Neutrophil (primary cell): Measurements from ENCODE around the gene NDRG3.
"Not testable (repeated sequence)": the region's sequence is repeated elsewhere in the genome, so short reads cannot be mapped to it uniquely, and the experiment has no call there.

ENCODE experiments used
- H3K27ac ChIP-seq: fragments of 200-600 bp; sonication (generic); 2 replicates; pipeline ENCODE4 v1.5.1; 2016; ENCODE audit warnings: mild to moderate bottlenecking, moderate library complexity
- H3K27me3 ChIP-seq: fragments of 200-600 bp; sonication (generic); 2 replicates; pipeline ENCODE4 v1.6.0; 2016; ENCODE audit warnings: mild to moderate bottlenecking
- H3K36me3 ChIP-seq: fragments of 200-600 bp; sonication (generic); 2 replicates; pipeline ENCODE4 v1.5.1; 2017
- H3K4me1 ChIP-seq, 2 experiments: fragments of 200-600 bp in 1 of 2; sonication (generic) in 1 of 2; 1 replicate in 1 of 2; 2 replicates in 1 of 2; pipeline versions ENCODE4 v1.5.1 to v1.6.1; 2013 to 2016; ENCODE audit warnings: low read depth in 1 of 2, low read length in 1 of 2, mild to moderate bottlenecking in 1 of 2, moderate library complexity in 1 of 2; ENCODE audit not compliant: control insufficient read depth in 1 of 2, insufficient read depth in 1 of 2
- H3K4me3 ChIP-seq, 2 experiments: fragments of 200-600 bp in 1 of 2; sonication (generic) in 1 of 2; 1 replicate in 1 of 2; 2 replicates in 1 of 2; pipeline ENCODE4 v1.5.1; 2013 to 2016; ENCODE audit warnings: low read depth in 1 of 2, low read length in 1 of 2, mild to moderate bottlenecking in 1 of 2, moderate library complexity in 1 of 2
- H3K9me3 ChIP-seq: fragments of 200-600 bp; sonication (generic); 2 replicates; pipeline ENCODE4 v1.5.1; 2016
- CTCF ChIP-seq: fragments of 200-600 bp; sonication (generic); IDR thresholded peaks from 2 replicates; pipeline ENCODE4 v1.5.1; 2016; ENCODE audit warnings: antibody characterized with exemption

The NDRG3 gene

GRCh38 chr20:36717657-36718056 is 28.2 kb downstream of the NDRG3 start:
- Histone ChIP-seq H3K36me3 (no peaks in the 10 kb centered on the region), H3K27ac (no peak overlapping the region), H3K4me3 (no peak overlapping the region), H3K27me3 (no peaks in the 10 kb centered on the region), H3K9me3 (no peaks in the 10 kb centered on the region), H3K4me1 (no peaks in the 10 kb centered on the region)
- no peak for TF ChIP-seq CTCF

DNA sequence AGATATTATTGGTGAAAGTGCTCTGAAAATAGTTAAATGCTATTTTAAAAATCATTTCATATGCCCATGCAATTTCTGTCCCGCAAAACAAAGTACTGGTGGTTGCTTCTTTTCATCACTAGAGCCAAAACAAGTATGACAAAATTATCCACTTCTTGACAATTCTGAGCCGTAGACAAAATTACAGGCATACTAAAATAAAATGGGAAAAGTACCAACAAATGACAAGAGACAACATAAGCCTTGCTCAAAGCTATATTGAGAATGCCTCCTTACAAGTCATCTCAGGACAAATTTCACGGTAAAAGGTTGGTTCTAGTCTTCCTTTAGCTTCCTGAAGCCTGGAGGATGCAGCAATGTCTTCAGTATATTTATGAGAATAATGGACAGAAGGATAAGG is 28.9 kb downstream of the NDRG3 start:
- H3K4me3 ChIP-seq: no peak overlapping the region
- no peak overlapping the region for H3K27ac ChIP-seq
- no peak for TF ChIP-seq CTCF
- no peaks in the 10 kb centered on the region for H3K9me3 ChIP-seq
- H3K4me1 ChIP-seq: no peaks in the 10 kb centered on the region
- H3K36me3 ChIP-seq: no peaks in the 10 kb centered on the region
- H3K27me3 ChIP-seq: no peaks in the 10 kb centered on the region

DNA sequence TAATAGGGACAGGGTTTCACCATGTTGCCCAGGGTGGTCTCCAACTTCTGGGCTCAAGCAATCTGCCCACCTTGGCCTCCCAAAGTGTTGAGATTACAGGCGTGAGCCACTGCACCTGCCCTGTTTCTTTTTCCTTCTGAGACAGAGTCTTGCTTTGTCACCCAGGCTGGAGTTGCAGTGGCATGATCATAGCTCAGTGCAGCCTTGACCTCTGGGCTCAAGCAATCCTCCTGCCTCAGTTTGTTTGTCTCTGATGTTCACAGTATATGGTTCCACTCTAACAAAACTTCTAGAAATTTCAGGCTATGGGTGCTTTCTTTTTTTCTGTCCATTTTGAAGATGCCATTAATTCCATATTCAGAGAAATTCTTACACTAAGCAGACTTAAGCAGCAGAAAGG is 33.1 kb downstream of the NDRG3 start:
- Histone ChIP-seq H3K36me3 (no peaks in the 10 kb centered on the region), H3K4me1 (no peaks in the 10 kb centered on the region), H3K27ac (no peak overlapping the region), H3K27me3 (no peaks in the 10 kb centered on the region), H3K9me3 (no peaks in the 10 kb centered on the region), H3K4me3 (no peak overlapping the region)
- no peak for TF ChIP-seq CTCF

DNA sequence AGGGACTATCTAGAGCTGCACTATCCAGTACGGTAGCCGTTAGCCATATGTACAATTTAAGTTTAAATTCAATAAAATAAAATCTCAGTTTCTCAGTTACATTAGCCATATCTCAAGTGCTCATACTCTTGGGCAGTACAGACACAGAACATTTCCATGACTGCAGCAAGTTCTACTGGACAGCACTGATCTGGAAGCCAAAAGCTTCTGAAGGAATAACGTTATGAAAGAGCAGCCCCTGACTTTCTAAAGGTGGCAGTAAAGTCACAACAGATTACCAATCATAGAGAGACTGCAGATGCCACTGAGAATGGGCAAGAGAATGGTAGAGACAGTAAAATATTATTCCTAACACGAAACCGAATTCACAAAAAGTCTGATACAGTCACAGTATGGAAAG is 36.8 kb downstream of the NDRG3 start:
- no peaks in the 10 kb centered on the region for H3K27me3 ChIP-seq
- H3K4me1 ChIP-seq: no peaks in the 10 kb centered on the region
- no peaks in the 10 kb centered on the region for H3K9me3 ChIP-seq
- H3K27ac ChIP-seq: no peak overlapping the region
- peaks cover 3% of the 10 kb centered on the region for H3K36me3 ChIP-seq
- H3K4me3 ChIP-seq: no peak overlapping the region
- no peak for TF ChIP-seq CTCF

GRCh38 chr20:36703530-36703929 is 42.4 kb downstream of the NDRG3 start:
- TF ChIP-seq CTCF: no peak
- H3K27ac ChIP-seq: no peak overlapping the region

DNA sequence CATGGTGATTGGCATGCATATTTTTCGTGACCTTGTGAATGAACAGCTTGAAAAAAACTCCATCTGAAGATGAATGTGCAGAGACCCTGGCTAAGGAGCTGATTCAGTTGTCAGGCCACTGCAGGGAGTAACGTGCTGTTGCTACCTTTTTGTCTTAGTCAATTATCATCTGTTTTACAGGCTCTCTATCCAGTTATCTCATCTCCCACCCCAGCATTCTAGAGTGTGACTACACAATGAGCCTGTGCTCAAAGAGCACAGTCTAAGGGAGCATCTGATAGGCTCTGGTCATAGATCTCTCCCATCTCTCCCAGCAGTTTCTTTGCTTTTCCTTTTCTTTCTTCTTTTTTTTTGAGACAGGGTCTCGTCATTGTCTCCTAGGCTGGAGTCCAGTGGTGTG is 45.5 kb downstream of the NDRG3 start:
- Histone ChIP-seq H3K36me3 (no peaks in the 10 kb centered on the region), H3K27me3 (no peaks in the 10 kb centered on the region), H3K9me3 (no peaks in the 10 kb centered on the region), H3K4me1 (no peaks in the 10 kb centered on the region), H3K27ac (no peak overlapping the region), H3K4me3 (no peak overlapping the region)
- no peak for TF ChIP-seq CTCF

More at GRCh38 chr20:36703530-36703929, 42.4 kb downstream of the NDRG3 start:
- H3K27me3 ChIP-seq: no peaks in the 10 kb centered on the region
- no peaks in the 10 kb centered on the region for H3K4me1 ChIP-seq
- no peak overlapping the region for H3K4me3 ChIP-seq
- peaks cover 3% of the 10 kb centered on the region for H3K36me3 ChIP-seq
- no peaks in the 10 kb centered on the region for H3K9me3 ChIP-seq

DNA sequence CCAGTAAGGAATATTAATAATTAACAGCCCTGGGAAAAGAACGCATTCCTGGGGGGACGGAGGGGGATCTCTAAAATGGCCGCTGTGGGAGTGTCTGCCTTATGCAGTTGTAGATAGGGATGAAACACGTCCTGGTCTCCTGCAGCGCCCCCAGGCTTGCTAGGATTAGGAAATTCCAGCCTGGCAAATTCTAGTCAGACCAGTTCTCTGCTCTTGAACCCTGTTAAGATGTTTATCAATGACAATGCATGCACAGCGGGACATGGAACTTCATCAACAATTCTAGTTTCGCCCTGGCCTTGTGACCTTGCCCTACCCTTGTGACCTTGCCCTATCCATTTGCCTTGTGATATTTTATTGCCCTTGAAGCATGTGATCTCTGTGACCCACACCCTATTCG is 50.4 kb downstream of the NDRG3 start:
- H3K27me3 ChIP-seq, H3K9me3 ChIP-seq, H3K36me3 ChIP-seq, H3K4me3 ChIP-seq, H3K4me1 ChIP-seq, H3K27ac ChIP-seq: not testable (repeated sequence)
